VCaP (cell line): ENCODE measurements around the gene TMEM25.
"Not testable (repeated sequence)": the region's sequence is repeated elsewhere in the genome, so short reads cannot be mapped to it uniquely, and the experiment has no call there.

Source experiments
- H3K27ac ChIP-seq: fragments of 450-650 bp; 2 replicates; pipeline ENCODE4 v1.5.1; 2017
- CTCF ChIP-seq: fragments of 450-650 bp; conservative IDR thresholded peaks from 2 replicates; pipeline ENCODE4 v1.5.1; 2017; ENCODE audit warnings: mild to moderate bottlenecking, moderate library complexity

The TMEM25 gene

GRCh38 chr11:118572061-118572980, 41.3 kb downstream of the TMEM25 start, which contains the start of gene ARCN1:
Gene ARCN1 (plus strand): TSS chr11:118572409. CDS start chr11:118572548, 139 bp downstream.
- no peak for TF ChIP-seq CTCF
- H3K27ac ChIP-seq, result peak within 1 kb of the TSS; percentile 98

GRCh38 chr11:118572981-118573550, 42.1 kb downstream of the TMEM25 start:
- peak overlapping the region; percentile 98 for H3K27ac ChIP-seq

GRCh38 chr11:118574636-118575035, 43.6 kb downstream of the TMEM25 start:
- no peak overlapping the region for H3K27ac ChIP-seq
- no peak for TF ChIP-seq CTCF

More at GRCh38 chr11:118572981-118573550, 42.1 kb downstream of the TMEM25 start:
- TF ChIP-seq CTCF, result no peak

- not testable (repeated sequence) for H3K27ac ChIP-seq
Observed at GRCh38 chr11:118577995-118578394, 47.0 kb downstream of the TMEM25 start.

GRCh38 chr11:118581057-118581456, 50.1 kb downstream of the TMEM25 start:
- TF ChIP-seq CTCF, result no peak
- no peak overlapping the region for H3K27ac ChIP-seq
